Renal cortical epithelial cell (primary cell): ENCODE measurements around the gene SMAD3. TPM values are rescaled to one million over a fixed set of nuclear protein-coding genes. Genes with fewer than 3 reads are reported as not detected.
"Not testable (repeated sequence)": the region's sequence is repeated elsewhere in the genome, so short reads cannot be mapped to it uniquely, and the experiment has no call there.

Experiments
- DNase-seq: peaks from one replicate; pipeline ENCODE4 v3.0.0-alpha.2; 2011; ENCODE audit warnings: low read depth
- total RNA-seq: library from RNA; depleted of rRNA; stranded (reverse); fragments of >200 nt; gene quantifications from 2 replicates; pipeline ENCODE4 v1.2.3, GENCODE V29; 2014

SMAD3 gene
- total RNA-seq, 1 donor from 2014 or later, result 31.4 TPM

DNA sequence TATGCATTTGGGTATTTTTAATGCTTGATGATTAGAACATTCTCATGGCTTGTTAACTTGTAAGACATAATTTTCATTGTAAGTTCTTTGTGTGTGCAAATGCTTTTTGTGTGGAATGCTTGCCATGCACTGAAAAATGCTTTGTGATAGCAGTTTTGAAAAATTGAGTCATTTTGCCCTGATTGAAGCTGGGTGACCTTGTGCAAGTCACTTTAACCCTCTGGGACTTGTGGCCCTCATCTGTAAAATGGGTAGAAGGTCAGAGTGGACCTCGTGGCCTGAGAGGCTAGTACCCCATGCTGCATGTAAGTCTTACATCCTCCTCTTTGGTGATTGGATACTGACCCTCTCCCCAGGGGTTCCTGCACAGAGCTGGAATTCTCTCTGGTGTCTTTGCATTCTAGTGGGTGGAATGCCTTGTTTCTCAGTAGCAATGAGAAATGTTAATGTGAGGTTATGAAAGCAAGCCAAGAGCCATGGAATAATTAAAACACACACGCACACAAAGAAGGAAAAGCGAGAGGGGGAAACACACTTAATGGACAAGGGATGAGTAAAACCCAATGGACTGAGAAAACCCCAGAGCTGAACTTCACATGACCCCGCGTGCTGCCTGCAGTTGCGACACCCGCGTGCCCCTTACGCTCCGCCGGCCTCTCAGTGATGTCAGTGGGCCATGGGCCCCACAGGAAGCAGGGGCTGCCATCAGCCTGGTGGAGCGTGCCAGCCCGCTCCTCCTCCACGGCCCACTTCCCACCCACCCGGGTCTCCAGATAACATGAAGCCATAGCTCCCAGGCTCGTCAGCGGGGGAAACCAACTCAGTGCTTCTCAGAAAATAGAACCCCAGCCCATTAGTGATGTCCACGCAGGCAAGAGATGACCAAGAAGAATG is 44.0 kb downstream of the SMAD3 start:
- DNase-seq, result peak; percentile 100

DNA sequence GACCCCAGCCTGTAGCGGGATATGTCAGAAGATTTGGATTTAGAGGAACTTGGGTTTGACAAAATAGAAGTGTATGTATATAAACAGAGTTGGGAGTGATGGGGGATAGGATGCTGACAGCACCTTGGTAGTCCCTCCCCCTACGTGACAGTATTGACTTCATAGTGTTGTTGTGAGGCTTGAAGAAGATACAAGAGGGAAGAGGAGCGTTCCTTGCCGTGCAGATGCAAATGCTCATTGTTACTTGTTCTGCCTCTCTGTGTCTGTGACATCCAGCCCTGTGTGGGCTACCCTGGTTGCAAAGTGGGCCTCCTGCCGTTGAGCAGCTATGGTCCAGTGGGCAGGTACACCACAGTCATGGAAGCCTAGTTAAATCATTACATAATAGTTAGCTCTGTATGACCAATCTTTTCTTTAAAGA is 45.0 kb downstream of the SMAD3 start:
- peak; percentile 94 for DNase-seq

DNA sequence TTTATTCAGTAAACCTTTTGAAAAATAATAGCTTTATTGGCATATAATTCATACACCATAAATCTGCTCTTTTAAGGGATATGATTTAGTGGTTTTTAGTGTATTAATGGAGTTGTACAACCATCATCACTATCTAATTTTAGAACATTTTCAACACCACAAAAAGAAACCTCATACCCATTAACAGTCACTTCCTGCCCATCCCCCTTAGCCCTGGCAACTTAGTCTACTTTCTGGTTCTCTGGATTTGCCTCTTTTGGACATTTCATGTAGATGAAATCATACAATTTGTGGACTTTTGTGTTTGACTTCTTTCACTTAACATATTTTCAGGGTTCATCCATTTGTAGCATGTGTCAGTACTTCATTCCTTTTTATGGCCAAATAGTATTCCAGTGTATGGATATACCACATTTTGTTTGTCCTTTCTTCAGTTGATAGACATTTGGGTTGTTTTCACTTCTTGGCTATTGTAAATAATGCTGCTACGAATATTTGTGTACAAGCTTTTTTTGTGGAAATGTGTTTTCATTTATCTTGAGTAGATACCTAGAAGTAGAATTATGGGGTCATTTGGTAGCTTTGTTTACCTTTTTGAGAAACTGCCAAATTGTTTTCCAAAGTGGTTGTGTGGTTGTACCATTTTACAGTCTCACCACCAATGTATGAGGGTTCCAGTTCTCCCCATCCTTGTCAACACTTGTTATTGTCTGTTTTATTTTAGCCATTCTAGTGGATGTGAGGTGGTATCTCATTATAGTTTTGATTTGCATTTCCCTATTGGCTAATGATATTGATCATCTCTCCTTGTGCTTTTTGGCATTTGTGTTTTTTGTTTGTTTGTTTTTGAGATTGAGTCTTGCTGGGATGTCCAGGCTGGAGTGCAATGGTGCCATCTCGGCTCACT is 45.8 kb downstream of the SMAD3 start:
- no peak for DNase-seq

DNA sequence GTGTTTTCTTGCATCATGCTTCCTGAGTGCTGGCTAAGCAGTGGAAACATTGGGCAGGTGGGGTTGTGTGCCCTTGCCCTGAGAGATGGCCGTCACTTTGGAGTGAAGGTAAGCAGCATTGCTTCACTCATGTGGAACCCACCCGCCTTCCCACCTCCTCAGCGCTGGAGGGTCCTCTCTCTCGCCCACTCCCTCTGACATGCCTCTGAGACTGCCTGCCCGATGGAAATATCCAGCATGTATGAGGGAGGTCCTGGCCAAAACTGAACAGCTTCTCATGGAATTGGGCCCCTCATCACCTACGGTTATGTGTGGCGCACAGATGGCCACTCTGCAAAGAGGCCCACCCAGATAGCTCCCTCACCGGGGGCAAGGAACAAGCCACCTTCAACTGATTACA is 48.6 kb downstream of the SMAD3 start:
- no peak for DNase-seq

DNA sequence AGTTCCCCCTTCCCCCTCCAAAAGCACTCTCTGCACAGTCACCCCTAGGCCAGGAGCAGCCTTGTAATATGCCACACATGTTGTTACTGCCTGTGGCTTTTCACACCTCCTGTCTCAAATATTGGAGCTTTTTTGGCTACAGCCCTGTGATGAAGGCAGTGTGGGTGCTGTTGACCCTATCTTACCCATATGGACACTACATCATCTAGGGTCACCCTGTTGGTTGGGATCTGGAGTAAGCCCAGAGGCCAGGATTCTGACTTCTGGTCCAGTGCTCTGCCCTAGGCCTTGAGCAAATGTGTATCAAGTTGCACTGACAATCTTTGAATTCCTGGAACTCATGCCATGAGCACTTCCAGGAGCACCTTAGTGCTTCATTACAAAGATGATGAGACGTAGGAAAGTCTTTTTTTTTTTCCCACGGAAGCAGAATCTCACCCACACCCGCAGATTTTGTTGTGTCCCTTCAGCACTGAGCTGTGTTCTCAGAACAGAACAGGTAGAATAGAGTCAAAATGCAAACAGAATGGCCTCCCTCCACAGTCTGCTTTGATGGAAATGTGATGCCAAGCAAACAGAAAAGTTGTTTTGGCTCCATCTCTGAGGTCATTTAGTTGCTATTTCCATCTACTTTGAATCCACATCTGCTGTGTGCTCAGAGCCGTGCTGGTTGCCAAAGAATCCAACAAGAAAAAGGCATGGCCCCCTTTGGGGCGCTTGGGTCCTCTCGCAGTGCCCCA is 49.6 kb downstream of the SMAD3 start:
- no peak for DNase-seq

DNA sequence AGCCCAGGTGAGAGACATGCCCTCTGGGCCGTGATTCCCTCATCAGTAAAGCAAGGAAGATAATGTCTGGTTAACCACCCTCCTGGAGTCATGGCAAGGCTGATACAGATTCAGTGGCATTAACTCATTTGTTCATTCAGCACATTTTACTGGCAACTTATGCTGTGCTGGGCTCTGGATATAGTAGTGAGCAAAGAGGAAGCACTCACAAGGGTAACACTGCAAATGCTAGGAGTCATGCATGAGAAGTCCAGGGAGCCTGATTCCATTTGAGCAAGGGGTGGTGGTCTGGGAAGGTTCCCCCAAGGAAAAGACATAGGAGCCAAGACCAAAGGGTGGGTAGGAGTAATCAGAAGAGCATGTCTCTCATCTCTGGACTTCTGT is 50.2 kb downstream of the SMAD3 start:
- no peak for DNase-seq

DNA sequence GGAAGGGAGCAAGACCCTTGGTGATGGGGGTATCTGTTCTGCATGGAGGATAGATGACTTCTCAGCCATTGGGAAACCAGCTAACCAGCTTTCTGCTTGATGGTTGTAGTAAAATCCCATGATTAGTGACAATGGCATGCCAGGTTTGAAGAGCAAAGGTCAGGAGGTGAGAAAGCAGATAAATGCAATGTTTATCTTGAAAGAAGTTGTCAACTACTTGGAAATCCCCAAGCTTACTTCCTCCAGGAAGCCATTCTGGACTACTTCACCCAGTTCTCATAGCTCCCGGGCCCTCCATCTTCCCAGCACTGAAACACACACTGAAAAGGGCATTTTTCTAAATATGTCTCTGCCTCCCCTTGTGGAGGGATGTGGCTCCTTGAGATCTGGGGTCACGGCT is 51.3 kb downstream of the SMAD3 start:
- DNase-seq, result peak; percentile 85

DNA sequence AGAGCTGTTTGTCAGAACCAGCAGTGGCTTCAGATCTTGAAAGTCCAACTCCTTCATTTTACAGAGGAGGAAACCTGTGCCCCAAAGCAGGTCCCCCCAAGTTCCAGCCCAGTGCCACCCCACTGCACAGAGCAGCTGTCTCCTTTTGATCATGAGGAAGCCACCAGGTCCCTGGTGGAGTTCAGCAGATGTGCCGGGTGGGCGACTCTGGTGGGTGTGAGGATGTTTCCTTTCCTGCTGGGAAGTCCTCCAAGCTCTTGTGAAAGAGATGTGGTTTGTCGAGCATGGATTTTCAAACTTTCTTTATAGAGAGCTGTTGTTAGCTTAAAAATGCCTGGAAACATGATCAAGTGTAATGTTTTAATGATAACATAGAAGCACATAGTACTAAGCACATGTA is 52.0 kb downstream of the SMAD3 start:
- DNase-seq, result peak; percentile 69

DNA sequence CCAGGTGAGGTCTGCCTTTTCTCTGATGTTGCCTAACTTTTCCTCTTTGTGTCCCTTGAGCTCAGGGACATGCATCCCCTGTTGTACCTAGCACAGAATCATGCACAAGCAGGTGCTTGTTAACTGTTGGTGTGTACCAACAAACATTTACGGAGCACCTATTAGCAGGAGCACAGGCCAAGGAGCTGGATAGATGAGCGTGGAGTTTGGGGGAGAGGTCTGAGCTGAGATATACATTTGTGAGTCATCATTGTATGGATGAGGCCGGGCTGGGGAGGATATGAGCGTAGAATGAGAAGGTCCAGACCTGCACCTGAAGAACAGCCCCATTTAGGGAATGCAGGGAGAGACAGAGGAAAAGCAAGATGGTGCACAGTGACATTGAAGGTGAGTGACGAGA is 53.4 kb downstream of the SMAD3 start:
- DNase-seq, result no peak

DNA sequence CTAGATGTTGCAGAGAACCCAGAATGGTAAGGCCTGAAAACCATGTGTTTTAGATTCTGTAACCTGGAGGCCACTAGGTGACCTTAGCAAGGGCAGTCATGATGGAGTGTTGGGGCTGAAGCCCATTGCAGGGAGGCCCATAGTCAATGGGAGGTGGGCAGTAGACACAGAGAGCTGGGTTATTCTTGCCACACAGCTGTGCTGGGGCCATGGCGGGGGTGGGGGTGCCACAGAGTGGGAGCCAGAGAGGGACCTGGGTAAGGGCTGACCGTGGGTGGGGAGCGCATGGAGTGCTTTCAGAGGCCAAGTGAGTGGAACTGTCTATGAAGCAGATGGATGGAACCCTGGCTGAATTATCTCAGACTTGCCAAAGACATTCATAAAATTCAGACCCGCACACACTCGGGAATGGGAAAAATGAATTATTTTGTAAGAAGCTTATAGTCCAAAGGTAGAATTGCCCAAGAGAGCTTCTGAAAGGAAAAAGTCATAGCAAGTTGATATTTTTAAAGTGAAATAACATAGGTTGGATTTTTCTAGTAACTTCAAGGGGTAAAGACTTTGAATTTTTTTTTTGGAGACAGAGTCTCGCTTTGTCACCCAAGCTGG is 53.9 kb downstream of the SMAD3 start:
- DNase-seq, result no peak

DNA sequence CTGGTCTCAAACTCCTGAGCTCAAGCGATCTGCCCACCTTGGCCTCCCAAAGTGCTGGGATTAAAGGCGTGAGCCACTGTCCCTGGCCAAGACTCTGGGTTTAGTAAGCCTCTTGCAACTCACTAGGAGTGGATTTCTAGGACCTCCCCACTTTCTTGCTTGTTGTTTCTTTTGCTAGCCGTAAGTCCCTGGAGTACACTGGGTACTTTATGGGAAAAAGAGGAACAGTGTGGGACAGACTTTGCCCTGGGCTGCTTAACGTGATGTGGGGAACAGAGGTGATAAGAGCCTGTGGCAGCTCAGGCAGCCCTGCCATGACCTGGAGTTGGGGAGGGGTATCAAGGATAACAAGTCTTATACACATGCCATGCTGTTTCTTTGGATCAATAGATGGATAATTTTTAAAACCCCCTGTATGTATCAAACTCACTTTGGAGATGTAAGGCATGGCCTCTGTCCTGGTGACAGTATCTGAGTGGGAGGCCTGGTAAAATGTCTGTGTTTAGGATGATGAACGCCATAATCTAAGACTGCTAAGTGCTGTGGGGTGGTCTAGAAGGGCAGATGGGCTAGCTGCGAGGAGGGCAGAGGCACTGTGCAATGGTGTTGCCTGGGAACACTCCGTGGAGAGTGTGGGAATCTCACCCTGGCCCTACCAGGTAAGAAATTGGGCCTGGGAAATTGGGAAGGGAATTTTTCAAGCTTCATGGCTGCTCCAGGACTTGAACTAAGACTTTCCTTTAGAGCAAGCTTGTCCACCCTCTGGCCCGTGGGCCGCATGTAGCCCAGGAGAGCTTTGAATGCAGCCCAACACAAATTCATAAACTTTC is 54.8 kb downstream of the SMAD3 start:
- DNase-seq, result no peak

DNA sequence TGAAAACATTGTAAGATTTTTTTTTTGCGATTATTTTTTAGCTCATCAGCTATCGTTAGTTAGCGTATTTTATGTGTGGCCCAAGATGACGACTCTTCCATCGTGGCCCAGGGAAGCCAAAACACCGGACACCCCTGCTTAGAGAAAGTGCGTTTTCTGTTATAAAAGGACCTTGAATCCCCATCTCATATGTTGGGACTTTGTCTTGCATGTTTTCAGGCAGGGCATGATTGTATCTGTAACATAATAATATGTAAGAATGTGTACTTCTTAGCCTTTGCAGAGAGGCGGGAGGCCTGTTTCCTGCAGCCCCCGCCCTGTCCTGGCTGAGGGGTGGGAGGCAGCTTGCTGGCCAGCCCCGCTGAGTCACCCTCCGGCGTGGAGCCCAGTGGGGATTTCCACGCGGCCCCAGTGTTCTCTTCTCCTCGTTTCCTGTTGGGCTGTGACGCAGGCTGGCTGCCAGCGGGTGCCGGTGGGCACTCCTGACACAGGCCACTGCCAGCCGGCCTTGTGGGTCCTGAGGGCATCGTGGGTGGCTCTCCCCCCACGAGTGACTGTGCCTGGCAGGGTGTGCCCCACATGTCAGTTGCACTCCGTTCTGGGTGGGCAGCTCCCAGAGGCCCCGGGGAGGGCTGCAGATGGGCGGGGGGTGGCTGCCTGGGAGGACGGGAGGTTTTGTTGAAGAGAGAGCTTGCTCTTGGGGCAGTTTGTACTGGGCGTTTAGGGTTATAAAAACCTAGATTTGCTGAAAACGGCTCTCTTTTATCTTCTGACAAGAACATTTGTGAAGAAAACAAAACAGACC is 55.6 kb downstream of the SMAD3 start:
- peak; percentile 88 for DNase-seq

DNA sequence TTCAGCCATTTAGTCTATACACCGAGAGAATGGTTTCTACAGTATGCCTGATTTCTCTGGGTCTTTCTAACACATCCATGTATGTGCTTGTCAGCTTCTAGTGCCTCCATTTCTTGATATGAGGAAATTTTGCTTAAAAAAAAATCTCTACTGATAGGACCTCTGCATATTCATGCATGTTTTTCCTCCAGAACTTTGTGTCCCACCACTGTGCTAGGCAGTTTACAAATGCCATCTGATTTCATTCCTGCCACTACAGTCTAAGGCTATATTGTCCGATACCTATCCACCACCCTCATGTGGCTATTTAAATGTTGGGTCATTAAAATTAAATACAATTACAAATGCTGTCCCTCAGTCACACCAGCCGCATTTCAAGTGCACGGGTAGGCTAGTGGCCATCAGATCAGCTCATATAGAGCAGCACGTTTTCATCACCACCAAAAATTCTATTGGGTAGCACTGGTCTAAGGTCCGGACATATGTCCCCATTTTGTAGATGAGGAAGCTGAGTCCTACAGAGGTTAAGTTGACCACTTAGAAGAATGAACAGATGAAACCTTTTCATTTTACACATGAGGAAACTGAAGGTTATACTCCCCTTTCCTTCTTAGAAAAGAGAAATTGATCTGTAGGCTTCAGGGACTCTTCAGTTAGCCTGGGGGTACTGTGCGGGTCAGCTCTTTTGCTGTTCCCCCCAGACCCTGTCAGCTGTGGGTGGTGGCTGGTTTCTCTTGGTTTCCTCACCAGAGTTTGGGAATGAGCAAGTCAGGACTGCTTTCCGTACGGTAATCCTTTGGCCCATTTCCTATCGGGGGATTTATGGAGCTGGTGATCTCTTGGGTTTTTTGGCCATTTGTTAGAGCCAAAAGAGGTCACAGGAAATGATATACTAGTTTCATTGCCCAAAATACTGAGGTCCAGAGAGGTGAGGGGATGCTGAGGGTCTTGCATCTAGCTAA is 56.5 kb downstream of the SMAD3 start:
- no peak for DNase-seq

DNA sequence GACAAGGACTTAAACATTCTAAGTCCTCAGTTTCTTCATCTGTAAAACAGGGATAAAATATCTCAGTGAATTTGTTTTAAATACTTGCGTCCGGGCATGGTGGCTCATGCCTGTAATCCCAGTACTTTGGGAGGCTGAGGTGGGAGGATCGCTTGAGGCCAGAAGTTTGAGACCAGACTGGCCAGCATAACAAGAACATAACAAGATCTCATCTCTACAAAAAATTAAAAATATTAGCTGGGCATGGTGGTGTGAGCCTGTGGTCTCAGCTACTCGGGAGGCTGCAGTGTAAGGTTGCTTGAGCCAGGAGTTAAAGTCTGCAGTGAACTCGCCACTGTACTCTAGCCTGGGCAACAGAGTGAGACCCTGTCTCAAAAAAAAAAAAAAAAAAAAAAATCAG is 57.4 kb downstream of the SMAD3 start:
- not testable (repeated sequence) for DNase-seq

DNA sequence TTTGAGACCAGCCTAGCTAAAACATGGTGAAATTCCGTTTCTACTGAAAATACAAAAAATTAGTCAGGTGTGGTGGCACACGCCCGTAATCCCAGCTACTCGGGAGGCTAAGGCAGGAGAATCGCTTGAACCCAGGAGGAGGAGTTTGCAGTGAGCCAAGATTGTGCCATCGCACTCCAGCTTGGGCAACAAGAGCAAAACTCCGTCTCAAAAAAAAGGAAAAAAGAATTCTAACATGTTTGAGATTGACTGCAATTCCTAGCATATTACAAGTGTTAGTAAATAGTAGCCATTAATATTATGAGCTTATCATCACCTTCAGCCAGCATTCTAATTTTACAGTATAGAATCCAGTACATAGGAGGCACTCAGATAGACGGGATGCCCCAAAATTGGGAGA is 57.9 kb downstream of the SMAD3 start:
- DNase-seq, result not testable (repeated sequence)

DNA sequence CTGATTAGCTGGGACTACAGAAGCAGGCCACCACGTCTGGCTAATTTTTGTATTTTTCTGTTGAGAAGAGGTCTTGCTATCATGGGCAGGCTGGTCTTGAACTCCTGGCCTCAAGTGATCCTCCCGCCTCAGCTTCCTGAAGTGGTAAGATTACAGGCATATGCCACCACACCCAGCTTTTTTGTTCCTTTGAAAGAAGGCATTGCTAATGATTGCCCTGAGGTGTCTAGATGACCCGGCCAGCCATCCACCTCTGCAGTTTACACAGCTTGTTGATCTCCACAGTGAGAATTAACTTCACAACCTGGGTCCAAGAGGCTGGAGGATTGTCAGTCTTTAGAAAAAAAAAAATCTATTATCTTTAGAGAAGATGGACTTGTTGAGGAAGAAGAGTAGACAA is 58.7 kb downstream of the SMAD3 start:
- no peak for DNase-seq

DNA sequence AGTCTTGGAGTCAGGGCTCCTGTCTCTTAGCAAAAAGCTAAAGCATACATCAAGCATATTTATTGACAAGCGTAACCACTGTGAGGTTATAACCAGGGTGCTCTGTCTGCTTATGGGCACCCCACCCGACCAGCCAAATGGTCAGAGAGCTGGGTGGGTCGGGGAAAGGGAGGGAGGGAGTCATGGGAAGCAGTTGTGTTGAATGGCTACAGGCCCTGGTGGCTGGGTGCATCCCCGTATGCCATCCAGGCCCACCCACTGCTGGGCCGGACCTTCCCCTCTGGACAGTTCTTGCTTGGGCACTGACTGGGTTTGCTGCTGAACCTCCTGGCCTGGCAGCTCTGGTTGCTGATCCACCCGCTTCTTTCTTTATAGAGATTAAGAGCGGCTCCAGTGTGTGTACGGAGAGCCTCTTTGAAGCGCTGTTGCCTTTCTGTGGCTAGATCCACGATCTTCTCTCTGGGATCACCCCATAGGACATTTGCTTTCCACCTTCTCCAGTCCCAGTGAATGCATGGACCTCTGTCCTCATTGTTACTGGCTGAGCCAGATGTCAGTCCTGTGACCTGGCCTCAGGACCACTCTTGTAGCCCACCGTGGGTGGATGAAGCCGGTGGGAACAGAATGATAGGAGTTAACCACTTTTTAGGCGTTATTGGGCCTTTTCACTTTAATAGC is 59.6 kb downstream of the SMAD3 start:
- no peak for DNase-seq
